Stimulated activated CD8-positive, alpha-beta memory T cell treated with anti-CD3 and anti-CD28 coated beads, Interleukin-7, amount 100 ng/mL, for 1 hour (primary cell): ENCODE results near the gene PSMB7.

Experiments used
- DNase-seq, 2 donors: peaks; one replicate each; pipeline ENCODE4 v3.0.0-alpha.2; 2020; ENCODE audit warnings: low read depth in 2 of 2

The PSMB7 gene

DNA sequence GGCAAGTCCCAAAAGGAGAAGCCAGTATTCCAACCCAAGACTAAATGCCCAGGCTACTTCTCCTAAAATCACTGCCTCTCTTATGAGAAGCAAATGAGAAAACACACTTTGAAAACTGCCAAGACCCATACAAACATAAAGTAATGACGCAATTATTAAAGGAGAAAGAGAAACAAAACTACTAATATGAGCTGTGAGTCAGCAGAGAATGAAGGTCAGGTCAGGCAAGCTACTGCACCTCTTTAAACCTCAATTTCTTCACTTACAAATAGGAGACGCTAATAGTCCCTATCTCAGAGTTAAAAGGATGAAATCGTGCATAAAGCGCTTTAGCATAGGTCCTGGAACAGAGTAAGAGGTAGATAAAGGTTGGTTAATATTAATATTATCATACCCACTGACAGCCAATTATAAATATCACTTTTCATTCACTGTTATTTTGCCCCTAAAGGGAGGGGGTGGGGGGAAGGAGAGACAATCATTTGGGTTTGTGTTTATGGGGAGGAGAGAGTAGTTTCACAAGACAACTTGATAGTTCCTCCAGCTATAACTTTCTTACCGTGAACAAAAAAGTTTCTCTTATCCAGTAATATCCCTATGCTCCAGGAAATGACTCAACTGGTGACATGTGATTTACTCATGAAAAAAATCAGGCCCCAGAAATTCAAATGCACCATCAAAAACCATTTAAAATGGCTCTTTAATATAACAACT is 3.6 kb downstream of the PSMB7 start:
- DNase-seq, result no peak

- DNase-seq, result no peak
These were observed 4.8 kb downstream of the PSMB7 start for GRCh38 chr9:124410321-124410913.

GRCh38 chr9:124409410-124409809 is 5.8 kb downstream of the PSMB7 start:
- no peak for DNase-seq

GRCh38 chr9:124403246-124403645 is 12.0 kb downstream of the PSMB7 start:
- no peak for DNase-seq

GRCh38 chr9:124399968-124400940 is 15.0 kb downstream of the PSMB7 start:
- DNase-seq, result no peak

DNA sequence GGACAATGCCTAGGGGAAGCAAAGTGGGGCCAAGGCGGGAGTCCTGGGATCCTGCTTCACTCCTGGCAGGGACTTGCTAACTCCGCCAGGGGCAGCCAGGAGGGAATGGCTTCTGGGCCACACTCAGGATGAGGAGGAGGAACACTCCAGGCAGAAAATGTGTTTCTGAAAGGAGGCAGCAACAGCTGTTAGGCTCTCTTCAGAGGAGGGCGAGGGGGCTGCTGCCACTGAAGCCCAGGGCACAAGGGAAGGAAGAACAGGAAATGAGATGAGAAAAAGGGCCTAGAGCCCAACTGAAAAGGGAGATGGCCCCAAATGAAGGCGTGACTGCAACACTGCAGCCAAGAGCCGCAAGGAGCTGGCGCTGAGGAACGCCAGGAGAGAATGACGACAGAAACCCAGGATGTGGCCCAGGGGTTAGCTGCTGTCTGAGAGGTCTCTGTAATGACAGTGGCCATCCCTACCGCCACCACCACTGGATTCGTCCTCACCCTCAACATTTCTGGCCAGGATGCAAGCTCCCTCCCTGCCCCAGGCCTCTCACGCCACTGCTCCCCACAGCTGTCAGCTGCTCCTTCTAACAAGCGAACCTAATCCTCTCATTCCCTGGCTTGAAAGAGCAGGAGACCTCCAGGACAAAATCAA is 15.8 kb downstream of the PSMB7 start:
- DNase-seq, result no peak

DNA sequence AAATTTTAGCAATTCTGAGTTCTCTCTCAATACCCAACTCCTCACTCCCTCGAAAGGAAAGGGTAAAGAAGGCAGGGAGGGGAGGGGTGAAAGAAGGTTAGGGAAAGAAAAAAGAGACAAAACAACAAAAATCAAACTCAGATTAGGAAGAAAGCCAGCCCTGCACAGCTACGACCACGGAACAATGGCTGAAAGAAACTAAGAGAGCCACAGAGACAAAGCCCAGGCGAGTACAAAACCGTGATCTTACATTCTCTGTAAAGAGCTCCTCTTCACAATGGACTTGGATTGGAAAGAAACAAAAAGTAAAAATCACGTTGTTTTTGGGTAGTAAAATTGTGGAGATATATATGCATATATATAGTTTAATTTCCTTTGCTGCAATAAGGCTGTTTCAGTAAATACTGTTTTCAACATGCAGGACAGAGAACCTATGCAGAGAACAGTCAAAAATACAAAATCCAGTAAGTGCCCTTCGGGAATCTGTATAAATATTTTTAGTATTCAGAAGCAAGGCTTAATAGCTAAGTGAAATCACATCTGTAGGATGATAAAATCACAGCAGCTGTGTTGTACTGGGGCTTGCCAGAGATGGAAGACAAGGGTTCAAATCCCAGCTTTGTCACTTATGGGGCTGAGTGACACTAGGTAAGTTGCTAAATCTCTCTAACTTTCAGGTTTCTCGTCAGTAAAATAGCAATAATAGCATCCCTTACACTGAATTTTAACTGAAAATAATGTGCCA is 16.9 kb downstream of the PSMB7 start:
- no peak for DNase-seq

DNA sequence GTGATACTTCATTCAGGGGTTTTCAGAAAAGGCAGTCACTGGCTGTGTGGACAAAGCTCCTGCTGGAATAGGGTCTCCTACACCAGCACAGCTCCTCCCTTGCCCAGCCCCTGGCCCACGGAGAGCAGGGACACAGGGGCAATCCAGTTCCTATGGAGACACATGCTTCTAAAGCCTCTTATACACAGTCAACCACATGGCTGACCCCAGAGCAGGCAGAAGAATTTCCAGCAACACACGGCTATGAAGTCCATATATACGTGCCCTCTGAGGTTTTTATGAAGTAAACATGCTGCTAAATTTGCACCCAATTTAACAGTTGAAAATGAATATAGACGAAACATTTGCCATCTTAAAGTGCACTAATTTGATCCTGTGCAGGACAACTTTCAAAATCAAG is 19.4 kb downstream of the PSMB7 start:
- no peak for DNase-seq

DNA sequence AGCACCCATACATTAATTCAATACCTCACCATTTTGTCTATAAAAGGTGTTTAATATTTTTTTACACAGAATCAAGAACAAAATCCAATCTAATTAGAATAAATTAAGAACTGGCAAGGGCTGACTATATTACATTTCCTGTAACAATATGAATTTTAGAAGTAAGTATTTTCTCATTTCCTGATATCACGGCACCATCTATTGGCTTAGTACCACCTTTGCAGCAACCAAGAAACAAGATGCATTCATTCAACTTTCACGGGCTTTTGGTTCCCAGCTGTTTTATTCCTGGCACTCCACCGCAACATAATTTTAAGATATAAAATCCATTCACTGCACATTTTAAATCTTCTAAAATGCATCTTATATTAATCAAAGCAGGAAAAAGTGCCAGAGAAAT is 20.6 kb downstream of the PSMB7 start:
- DNase-seq, result no peak

- DNase-seq, result no peak
These were observed 21.1 kb downstream of the PSMB7 start for GRCh38 chr9:124394167-124394566.

DNA sequence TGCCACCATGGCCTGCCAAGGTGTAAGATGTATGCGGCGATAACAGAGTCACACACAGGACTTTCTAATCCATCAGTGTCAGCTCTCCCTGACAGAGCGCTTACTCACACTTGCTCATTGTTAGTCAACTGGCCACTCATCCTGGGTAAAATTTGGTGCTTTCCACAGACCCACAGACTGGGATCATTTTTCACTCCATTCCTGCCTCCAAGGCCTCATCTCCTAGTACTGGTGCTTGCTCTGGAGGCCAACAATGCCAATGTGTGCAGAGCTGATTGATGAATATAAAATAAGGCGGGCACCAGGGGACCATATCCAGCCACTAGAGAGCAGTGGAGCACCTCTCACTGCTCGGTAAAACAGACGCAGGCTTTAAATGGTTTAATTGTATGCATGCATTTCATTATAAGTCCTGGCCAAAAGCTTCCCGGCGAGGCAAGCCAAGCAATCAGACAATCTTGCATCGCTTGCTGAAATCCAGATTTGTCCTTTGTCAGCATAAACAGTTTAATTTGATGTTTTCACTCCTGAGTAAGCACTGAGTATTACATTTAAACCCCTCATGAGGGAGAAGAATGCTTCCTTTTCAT is 22.3 kb downstream of the PSMB7 start:
- no peak for DNase-seq

GRCh38 chr9:124392254-124392870 is 22.9 kb downstream of the PSMB7 start:
- DNase-seq, result no peak

DNA sequence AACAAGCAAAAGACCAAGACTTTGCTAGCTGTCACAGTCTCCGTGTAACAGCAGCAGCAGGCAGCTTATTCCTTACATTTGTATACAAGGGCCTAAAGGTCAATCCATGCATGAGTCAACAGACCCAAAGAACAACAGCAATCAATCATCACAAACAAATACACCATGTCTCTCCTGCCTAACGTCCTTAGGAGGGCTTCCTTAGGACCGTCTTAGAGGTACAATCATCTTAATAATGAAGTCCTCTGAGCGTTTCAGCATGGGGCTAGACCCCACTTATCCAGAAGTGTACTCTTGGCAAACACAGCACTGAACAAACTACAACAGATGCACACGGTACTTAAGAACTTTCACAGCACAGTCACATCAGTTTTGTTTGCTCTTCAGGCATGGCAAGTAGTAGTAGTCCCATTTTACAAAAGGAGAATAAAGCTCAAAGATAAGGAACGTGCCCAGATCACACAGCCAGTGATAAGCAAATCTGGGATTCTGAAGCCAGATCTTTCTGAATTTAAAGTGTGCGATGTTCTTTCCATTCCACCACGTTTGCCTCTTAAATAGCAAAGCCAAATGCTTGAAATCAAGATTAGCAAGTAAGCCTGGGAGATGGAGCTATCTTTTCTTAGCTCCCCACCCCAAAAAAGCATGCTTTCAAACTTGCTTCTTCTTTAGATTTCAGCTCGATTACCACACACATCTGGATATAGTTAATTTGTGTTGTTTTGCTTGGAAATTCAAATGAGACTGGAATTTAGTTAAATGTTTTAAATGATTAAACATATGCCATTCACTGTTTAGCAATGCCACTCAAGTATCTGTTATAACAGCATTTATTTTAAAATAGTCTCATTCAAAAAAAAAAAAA is 24.2 kb downstream of the PSMB7 start:
- no peak for DNase-seq

DNA sequence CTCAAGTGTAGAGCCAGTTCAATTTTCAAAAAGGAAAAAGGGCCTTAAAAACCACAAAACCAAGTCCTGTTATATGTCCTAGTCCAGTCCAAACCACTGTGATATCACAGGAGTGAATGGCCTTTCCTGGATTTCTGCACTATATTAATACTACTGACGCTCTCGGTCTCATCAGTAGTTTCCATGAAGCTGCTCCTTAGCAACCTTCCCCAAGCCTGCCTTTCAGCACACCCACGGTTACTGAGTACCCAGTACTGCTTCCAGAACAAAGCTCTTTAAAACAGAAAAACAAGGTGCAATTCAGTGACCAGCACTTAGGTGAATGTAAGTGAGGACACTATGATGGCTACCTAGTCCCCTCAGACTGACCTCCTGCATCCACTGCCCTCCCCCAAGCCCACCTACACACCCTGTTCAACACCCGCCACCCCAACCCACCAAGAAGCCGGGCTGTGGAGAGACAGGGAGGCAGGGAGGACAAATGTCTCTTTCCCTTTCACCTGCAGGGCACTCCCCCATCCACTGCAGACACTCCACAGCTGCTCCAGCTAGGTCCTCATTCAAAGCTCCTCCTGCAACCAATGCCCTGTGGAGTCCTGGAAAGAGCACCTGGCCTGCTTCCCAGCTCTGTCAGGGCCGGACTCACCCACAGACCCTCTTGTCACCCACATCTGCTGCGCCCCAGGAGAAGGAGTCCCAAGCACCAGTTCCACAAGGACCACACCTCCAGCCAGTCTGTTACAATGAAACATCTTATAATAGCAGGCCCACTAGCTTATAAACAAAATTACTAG is 25.9 kb downstream of the PSMB7 start:
- DNase-seq, result no peak

GRCh38 chr9:124388275-124389048 is 26.8 kb downstream of the PSMB7 start:
- DNase-seq, result no peak

DNA sequence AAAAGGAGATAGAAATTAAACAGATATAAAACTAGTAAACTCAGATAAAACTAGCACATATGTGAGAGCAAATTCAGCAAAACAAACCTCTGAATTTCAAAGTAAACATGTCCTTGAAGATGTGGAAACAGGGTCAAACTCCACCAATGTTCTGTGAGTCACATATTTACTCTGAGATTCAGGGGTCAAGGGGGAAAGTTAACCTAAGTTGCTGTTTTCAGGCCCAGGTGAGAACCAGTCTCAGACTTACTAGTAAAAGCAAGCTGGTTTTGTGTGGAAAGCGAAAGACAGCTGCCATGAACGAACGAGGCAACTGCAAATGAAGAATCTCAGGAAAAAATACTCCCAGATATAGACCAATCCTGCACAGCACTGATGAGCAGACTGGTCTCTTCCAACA is 29.0 kb downstream of the PSMB7 start:
- no peak for DNase-seq

DNA sequence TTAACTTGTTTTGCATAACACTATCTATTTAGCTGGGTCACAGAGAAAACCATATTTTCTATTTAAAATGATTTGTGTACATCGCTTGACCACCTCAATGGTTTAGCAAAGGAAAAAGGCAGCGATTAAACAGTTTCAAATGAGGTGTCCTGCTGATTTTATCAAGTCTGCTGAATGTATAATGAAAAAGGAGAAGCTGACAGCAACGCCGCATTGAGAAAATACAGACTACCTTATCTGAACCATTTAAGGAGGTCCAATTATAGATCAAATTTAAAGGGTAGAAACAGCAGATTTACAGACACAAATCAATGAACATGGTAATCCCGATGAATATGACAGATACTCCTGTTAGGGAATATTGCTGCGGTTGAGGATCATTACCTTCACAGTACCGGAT is 29.6 kb downstream of the PSMB7 start:
- no peak for DNase-seq

DNA sequence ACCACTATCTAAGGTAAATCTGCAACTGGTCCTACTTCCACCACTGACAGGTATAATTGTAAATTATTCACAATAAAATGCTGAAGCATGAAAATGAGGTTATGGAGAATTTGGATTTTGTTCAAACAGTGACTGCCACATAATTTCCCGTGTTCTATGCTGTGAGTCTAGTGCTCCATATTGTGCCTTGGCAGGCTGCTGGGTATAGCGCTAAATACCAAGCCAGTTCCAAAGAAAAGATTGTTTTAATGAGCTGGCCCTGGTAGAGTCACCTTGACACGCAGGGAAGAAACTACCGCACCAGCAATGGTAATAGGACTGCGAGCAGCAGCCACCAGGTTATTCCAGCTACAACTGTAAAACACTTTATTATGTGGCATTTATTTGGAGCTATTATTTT is 30.4 kb downstream of the PSMB7 start:
- no peak for DNase-seq
